GM20000 (cell line): Measurements from ENCODE around the gene HNRNPM.
"Not testable (repeated sequence)": the region's sequence is repeated elsewhere in the genome, so short reads cannot be mapped to it uniquely, and the experiment has no call there.

Experiments used
- DNase-seq: peaks from one replicate; pipeline ENCODE4 v3.0.0; 2012; ENCODE audit warnings: low spot score
- TF ChIP-seq, protein P1 (sequence below): IDR thresholded peaks from 2 replicates; pipeline ENCODE4 v1.5.1; 2012; ENCODE audit warnings: mild to moderate bottlenecking, control low read depth; ENCODE audit errors: extremely low read depth, missing control alignments

Gene HNRNPM

DNA sequence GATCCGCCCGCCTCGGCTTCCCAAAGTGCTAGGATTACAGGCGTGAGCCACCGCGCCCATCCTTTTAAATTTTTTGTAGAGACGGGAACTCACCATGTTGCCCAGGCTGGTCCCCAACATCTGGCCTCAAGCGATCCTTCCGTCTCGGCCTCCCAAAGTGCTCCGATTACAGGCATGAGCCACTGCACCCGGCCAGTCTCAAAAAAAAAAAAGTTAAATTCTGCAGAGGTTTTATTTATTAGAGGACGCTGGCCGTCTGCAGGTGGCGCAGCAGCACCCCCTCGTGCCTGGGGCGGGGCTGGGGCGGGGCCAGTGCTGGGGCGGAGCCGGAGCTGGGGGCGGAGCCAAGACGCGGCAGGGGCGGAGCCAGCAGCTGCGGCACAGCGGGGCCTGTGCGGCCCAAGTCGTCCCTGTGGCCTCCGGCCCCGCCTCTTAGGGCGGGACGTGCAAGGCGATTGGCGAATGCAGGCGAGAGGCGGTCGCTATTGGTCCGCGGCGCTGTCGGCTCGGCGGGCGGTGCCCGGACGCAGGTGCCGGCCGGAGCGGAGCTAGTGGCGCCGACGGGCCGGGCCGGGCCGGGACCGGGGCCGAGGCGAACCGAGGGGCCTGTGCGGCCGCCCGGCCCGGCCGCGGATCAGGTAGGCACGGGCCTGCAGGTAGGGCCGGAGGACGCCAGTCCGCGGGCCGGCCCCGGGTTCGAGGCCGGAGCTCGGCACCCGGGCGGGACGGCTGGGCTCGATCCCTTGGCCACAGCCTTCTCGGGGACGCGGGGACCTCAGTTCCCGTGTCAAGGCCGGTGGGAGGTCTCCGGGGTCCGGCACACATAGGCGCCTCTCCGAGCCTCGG, 31.8 kb upstream of the HNRNPM start, which contains the start of gene MARCHF2:
TSS of gene MARCHF2 (plus strand) at position 523 of the 846 bp plus-strand sequence. CDS start 8,536 bp downstream, outside the sequence.
- DNase-seq: peak; percentile 100
- TF ChIP-seq, protein P1, sequence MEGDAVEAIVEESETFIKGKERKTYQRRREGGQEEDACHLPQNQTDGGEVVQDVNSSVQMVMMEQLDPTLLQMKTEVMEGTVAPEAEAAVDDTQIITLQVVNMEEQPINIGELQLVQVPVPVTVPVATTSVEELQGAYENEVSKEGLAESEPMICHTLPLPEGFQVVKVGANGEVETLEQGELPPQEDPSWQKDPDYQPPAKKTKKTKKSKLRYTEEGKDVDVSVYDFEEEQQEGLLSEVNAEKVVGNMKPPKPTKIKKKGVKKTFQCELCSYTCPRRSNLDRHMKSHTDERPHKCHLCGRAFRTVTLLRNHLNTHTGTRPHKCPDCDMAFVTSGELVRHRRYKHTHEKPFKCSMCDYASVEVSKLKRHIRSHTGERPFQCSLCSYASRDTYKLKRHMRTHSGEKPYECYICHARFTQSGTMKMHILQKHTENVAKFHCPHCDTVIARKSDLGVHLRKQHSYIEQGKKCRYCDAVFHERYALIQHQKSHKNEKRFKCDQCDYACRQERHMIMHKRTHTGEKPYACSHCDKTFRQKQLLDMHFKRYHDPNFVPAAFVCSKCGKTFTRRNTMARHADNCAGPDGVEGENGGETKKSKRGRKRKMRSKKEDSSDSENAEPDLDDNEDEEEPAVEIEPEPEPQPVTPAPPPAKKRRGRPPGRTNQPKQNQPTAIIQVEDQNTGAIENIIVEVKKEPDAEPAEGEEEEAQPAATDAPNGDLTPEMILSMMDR: peak; percentile 36

DNA sequence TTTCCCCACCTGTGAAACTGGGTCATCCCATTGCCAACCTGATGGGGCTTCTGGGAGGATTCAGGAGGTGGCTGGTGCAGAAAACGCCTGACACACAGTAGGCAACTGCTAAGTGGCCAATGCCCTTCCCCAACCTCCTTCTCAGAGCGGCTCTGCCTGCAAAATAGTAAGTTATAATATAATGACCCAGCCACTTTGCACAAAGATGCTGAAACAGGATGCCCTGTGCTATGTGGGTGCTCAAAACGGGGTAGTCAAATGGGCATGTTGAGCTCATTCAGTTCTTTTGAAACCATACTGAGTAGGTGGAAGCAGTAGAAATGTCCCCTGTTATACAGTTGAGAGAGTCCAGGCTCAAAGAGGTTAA, 31.2 kb upstream of the HNRNPM start:
- TF ChIP-seq, protein P1: no peak
- no peak for DNase-seq

DNA sequence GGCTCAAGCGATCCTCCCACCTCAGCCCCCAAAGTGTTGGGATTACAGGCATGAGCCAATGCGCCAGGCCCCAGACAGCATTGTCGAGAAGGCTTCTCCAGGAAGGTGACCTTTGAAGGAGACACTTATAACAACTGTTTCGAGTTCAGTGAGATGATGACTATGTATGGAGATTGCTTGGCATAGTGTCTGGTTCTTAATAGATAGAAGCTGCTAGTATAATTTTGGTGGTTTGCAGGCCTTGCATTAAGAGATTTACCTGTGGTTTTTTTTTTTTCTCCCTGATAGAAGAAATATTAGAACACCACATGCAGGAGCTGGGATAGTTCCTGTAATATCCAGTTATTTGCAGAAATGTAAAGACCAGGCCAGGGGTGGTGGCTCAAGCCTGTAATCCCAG, 28.0 kb upstream of the HNRNPM start:
- TF ChIP-seq, protein P1: no peak
- DNase-seq: no peak

DNA sequence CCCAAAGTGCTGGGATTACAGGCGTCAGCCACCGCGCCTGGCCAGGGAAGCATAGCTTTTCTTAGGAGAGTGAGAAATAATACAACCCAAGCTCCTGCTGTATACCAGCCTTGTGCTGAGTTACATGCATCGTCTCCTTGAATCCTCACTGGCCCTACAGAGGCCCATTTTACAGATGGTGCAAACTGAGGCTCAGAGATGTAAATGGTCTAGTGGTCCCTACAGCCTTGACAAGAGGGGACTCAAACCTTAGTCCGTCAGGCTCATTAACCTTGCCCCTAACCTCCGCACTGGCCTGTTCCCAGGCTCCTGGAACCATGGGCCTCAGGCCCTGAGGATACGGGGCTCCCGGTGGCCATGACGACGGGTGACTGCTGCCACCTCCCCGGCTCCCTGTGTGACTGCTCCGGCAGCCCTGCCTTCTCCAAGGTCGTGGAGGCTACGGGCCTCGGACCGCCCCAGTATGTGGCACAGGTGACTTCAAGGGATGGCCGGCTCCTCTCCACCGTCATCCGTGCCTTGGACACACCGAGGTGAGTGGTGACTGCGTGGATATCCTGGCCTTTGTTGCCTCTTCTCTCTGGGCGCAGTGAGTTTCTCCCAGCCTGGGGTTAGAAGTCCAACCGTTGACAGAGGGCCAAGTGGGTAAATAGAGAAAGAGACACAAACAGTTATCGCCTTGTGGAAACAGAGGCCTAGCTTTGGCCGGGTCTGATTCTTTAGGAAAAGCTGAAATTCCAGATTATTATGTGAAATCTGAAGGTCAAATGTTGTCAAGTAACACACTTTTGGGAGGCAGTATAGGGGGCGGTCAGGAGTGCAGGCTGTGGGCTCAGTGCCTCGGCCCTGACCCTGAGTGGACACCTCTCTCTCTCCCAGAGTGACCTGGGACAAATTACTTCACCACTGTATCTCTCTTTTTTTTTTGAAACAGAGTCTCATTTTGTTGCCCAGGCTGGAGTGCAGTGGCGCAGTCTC, 23.0 kb upstream of the HNRNPM start:
- no peak for DNase-seq
- TF ChIP-seq, protein P1: no peak

DNA sequence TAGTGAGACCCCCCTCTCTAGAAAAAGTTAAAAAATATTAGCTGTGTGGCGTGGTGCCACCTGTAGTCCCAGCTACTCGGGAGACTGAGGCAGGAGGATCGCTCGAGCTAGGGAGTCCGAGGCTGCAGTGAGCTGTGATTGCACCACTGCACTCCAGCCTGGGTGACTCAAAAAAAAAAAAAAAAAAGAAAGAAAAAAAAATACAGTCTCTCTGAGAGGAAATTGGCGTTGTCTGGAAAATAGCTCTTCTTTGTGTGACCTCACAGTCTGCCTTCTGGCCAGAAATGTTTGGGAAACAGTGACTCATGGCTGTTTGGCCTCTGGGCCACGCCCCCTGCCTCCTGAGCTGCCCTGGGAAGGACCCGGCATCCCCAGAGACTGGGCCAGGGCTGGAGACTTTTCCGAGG, 21.0 kb upstream of the HNRNPM start:
- TF ChIP-seq, protein P1: no peak

DNA sequence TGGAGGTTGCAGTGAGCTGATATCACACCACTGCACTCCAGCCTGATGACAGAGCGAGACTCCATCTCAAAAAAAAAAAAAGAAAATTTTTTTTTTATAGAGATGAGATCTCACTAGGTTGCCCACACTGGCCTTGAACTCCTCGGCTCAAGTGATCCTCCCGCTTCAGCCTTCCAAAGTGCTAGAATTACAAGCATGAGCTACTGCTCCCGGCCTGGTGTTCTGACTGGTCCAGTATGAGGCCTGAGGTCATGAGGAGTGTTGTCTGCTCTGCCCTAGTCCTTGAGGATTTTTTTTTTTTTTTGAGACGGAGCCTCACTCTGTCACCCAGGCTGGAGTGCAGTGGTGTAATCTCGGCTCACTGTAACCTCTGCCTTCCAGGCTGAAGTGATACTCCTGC, 19.4 kb upstream of the HNRNPM start:
- not testable (repeated sequence) for DNase-seq

More for the DNA sequence above, 21.0 kb upstream of the HNRNPM start:
- no peak for DNase-seq

DNA sequence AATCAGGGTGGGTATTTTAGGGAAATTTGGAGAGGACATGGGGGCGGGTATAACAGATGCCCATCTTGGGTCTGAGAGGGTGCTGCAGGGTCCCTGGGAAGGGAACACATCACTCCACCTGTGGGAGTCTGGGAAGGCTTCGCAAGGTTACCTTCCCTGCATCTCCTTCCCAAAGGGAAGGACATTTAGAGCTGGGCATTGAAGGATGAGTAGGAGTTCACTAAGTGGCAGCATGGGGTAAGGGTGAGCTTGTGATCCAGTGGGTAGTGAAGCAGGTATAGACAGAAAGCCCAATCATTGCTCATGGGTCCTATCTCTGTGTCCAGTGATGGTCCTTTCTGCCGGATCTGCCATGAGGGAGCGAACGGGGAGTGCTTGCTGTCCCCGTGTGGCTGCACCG, 18.5 kb upstream of the HNRNPM start:
- no peak for DNase-seq
- TF ChIP-seq, protein P1: no peak
